ENCODE data around the gene TMPRSS11F. TPM values are rescaled to one million over a fixed set of nuclear protein-coding genes. Genes with fewer than 3 reads are reported as not detected.
"Not testable (repeated sequence)": the region's sequence is repeated elsewhere in the genome, so short reads cannot be mapped to it uniquely, and the experiment has no call there.

The TMPRSS11F gene
- polyA plus RNA-seq (2012; ENCODE audit: insufficient read depth, insufficient read length) = not detected

- DNase-seq (ENCODE audit: low read depth, low spot score) = no peak
- H3K4me3 ChIP-seq (ENCODE audit: low read length) = no peak within 1 kb of the TSS
Observed at GRCh38 chr4:68129793-68130192, at the start of gene TMPRSS11F. TMPRSS11F (minus strand) TSS chr4:68129869; CDS start chr4:68129820, 49 bp downstream.

- H3K4me3 ChIP-seq (ENCODE audit: low read length) = no peak overlapping the region
- no peak for DNase-seq (ENCODE audit: low read depth, low spot score)
Observed at GRCh38 chr4:68176904-68177303, 47.2 kb upstream of the TMPRSS11F start.

- peak; percentile 8 for DNase-seq (ENCODE audit: low read depth, low spot score)
- H3K4me3 ChIP-seq (ENCODE audit: low read length) = no peak overlapping the region
Observed at GRCh38 chr4:68176500-68176899, 46.8 kb upstream of the TMPRSS11F start.

- DNase-seq (ENCODE audit: low read depth, low spot score) = peak; percentile 55
- no peak overlapping the region for H3K4me3 ChIP-seq (ENCODE audit: low read length)
Observed at GRCh38 chr4:68175562-68176155, 46.0 kb upstream of the TMPRSS11F start.

- H3K4me3 ChIP-seq (ENCODE audit: low read length); DNase-seq (ENCODE audit: low read depth, low spot score): not testable (repeated sequence)
Observed at GRCh38 chr4:68174389-68174788, 44.7 kb upstream of the TMPRSS11F start.

- H3K4me3 ChIP-seq (ENCODE audit: low read length); DNase-seq (ENCODE audit: low read depth, low spot score): not testable (repeated sequence)
Observed at GRCh38 chr4:68172147-68172546, 42.5 kb upstream of the TMPRSS11F start.

- no peak for DNase-seq (ENCODE audit: low read depth, low spot score)
- no peak overlapping the region for H3K4me3 ChIP-seq (ENCODE audit: low read length)
Observed at GRCh38 chr4:68167706-68168105, 38.0 kb upstream of the TMPRSS11F start.

- no peak for DNase-seq (ENCODE audit: low read depth, low spot score)
- no peak overlapping the region for H3K4me3 ChIP-seq (ENCODE audit: low read length)
Observed at GRCh38 chr4:68167166-68167565, 37.5 kb upstream of the TMPRSS11F start.

GRCh38 chr4:68163754-68164153 is 34.1 kb upstream of the TMPRSS11F start:
- no peak for DNase-seq (ENCODE audit: low read depth, low spot score)
- H3K4me3 ChIP-seq (ENCODE audit: low read length) = no peak overlapping the region

GRCh38 chr4:68162196-68162595 is 32.5 kb upstream of the TMPRSS11F start:
- no peak for DNase-seq (ENCODE audit: low read depth, low spot score)
- no peak overlapping the region for H3K4me3 ChIP-seq (ENCODE audit: low read length)

- DNase-seq (ENCODE audit: low read depth, low spot score) = no peak
Observed at GRCh38 chr4:68152411-68152810, 22.7 kb upstream of the TMPRSS11F start.

GRCh38 chr4:68148800-68149685 is 19.4 kb upstream of the TMPRSS11F start:
- no peak overlapping the region for H3K4me3 ChIP-seq (ENCODE audit: low read length)
- no peak for DNase-seq (ENCODE audit: low read depth, low spot score)

More at GRCh38 chr4:68152411-68152810, 22.7 kb upstream of the TMPRSS11F start:
- H3K4me3 ChIP-seq (ENCODE audit: low read length) = no peak overlapping the region

- H3K4me3 ChIP-seq (ENCODE audit: low read length) = no peak overlapping the region
- DNase-seq (ENCODE audit: low read depth, low spot score) = no peak
Observed at GRCh38 chr4:68147079-68147478, 17.4 kb upstream of the TMPRSS11F start.

- no peak overlapping the region for H3K4me3 ChIP-seq (ENCODE audit: low read length)
Observed at GRCh38 chr4:68145261-68145660, 15.6 kb upstream of the TMPRSS11F start.

GRCh38 chr4:68141852-68142251 is 12.2 kb upstream of the TMPRSS11F start:
- no peak for DNase-seq (ENCODE audit: low read depth, low spot score)
- no peak overlapping the region for H3K4me3 ChIP-seq (ENCODE audit: low read length)

More at GRCh38 chr4:68145261-68145660, 15.6 kb upstream of the TMPRSS11F start:
- no peak for DNase-seq (ENCODE audit: low read depth, low spot score)

- no peak overlapping the region for H3K4me3 ChIP-seq (ENCODE audit: low read length)
- no peak for DNase-seq (ENCODE audit: low read depth, low spot score)
Observed at GRCh38 chr4:68132342-68132741, 2.7 kb upstream of the TMPRSS11F start.

GRCh38 chr4:68124262-68124661 is 5.4 kb downstream of the TMPRSS11F start:
- no peak overlapping the region for H3K4me3 ChIP-seq (ENCODE audit: low read length)
- no peak for DNase-seq (ENCODE audit: low read depth, low spot score)

- DNase-seq (ENCODE audit: low read depth, low spot score) = no peak
- no peak overlapping the region for H3K4me3 ChIP-seq (ENCODE audit: low read length)
Observed at GRCh38 chr4:68123525-68123924, 6.1 kb downstream of the TMPRSS11F start.

GRCh38 chr4:68119921-68120320 is 9.7 kb downstream of the TMPRSS11F start:
- no peak for DNase-seq (ENCODE audit: low read depth, low spot score)
- H3K4me3 ChIP-seq (ENCODE audit: low read length) = no peak overlapping the region

GRCh38 chr4:68110441-68110840 is 19.2 kb downstream of the TMPRSS11F start:
- no peak for DNase-seq (ENCODE audit: low read depth, low spot score)
- H3K4me3 ChIP-seq (ENCODE audit: low read length) = no peak overlapping the region
